Glomerular endothelial cell (primary cell): ENCODE results near the gene FAM111A. TPM values are rescaled to one million over a fixed set of nuclear protein-coding genes. Genes with fewer than 3 reads are reported as not detected.

Experiments used
- DNase-seq: peaks from one replicate; pipeline ENCODE4 v3.0.0-alpha.2; 2011; ENCODE audit warnings: low read depth, low spot score; ENCODE audit errors: extremely low read depth
- total RNA-seq: library from RNA; depleted of rRNA; stranded (reverse); fragments of >200 nt; gene quantifications from 2 replicates; pipeline ENCODE4 v1.2.3, GENCODE V29; 2015

FAM111A gene
- total RNA-seq, 1 donor from 2014 or later = 41.9 TPM

DNA sequence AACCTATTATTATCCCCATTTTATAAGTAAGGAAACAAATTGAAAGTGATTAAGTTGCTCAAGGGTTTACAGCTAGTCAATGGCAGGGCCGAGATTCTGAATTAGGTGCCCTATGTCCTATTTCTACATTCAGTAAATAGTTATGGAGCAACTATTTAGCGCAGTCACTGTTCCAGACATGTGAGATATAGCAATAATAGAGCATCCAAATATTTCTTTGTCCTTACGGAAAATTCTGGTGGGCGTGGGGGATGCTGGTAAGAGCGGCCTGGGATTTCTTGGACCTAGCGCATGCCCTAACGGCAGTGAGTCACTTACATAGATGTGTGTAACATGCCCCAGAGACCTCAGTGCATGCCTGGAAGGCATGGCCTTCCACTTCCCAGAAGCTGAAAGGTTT is 33.7 kb downstream of the FAM111A start:
- no peak for DNase-seq

DNA sequence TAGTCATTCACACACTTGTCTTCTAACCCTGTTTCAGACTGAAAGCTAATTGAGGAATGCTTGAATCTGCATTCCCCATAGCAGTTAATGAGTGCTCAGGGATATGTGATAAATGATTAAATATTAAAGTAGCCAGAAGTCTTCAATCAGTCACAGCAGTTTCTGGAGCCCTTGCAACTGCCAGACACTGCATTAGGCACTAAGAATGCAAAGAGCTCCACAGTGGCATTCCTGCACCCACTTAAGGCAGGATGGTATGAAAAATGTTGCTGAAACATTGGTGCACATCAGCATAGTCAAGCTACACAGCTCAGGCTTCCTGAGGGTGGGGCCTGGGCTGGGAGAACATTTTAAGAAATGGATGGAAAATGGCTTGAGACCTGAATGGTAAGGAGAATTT is 35.7 kb downstream of the FAM111A start:
- no peak for DNase-seq

DNA sequence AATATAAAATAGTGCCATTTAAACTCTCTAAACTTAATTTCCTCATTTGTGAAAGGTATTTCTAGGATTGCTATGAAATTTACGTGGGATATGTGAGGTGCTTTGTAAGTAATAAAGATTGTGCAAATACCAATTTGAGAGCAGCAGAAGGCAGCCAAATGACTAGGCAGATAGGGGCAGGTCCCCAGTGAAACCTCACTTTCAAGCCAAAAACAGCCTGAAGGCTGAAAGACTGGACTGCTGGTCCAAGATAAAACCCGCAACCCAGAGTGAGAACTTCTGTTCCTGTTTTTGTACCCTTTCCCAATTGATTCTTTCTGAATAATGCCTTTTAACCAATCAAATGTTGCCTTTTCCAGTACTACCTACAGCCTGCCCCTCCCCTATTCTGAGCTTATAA is 36.5 kb downstream of the FAM111A start:
- DNase-seq = no peak

DNA sequence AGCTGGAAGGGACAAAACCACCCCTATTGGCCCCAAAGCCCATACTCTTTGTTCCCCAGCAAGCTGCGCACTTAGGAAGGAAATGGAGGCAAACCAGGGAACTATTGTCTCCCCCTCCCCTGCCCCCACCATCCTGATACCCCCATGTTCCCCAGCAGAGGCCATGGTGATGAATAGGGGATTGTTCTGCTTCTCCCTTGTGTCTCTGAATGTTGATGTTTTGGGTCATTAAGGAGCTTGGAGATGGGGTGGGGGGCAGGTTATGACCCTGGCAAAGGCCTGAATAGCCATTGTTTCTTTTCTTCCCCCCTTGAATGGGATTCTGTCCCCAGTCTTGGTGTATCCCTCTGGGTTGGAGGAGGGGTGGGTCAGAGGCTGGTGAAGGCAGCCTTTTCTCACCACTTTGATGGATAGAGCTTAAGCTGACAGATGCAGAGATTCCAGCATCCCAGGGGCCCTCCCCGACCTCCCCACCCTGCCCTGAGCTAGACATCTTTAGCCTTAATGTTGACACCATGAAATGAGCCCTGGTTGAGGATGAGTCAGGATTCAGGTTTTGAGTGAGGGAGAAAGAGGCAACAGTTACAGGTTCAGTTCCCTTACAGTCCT is 37.6 kb downstream of the FAM111A start:
- no peak for DNase-seq

DNA sequence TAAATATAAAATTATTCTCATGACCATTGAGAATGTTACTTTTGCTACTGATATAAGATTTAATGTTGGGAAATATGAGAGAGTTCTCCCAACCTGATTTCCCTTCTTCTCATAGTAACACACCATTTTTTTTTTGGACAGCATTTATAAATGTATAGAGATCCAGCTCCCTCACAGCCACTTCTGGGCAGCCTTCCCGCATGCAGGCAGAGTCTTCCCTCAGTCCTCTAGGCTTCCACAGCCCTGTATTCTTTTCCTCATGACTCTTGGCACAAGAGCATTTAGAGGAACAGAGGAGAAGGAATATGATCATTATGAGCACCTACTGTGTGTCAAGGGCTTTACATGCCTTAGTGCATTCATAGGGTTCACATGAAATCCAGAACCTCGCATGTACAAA is 38.3 kb downstream of the FAM111A start:
- DNase-seq = no peak

DNA sequence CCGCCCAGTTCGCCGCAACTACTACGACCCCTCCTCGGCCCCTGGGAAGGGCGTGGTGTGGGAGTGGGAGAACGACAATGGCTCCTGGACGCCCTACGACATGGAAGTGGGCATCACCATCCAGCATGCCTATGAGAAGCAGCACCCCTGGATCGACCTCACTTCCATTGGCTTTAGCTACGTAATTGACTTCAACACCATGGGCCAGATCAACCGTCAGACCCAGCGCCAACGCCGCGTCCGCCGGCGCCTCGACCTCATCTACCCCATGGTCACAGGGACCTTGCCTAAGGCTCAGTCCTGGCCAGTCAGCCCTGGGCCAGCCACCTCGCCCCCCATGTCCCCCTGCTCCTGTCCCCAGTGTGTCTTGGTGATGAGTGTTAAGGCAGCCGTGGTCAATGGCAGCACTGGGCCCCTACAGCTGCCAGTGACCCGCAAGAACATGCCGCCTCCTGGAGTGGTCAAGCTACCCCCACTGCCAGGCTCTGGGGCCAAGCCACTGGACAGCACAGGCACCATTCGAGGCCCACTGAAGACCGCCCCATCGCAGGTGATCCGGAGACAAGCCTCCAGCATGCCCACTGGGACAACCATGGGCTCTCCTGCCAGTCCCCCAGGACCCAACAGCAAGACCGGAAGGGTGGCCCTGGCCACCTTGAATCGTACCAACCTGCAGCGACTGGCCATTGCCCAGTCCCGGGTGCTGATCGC is 39.2 kb downstream of the FAM111A start:
- DNase-seq = no peak

DNA sequence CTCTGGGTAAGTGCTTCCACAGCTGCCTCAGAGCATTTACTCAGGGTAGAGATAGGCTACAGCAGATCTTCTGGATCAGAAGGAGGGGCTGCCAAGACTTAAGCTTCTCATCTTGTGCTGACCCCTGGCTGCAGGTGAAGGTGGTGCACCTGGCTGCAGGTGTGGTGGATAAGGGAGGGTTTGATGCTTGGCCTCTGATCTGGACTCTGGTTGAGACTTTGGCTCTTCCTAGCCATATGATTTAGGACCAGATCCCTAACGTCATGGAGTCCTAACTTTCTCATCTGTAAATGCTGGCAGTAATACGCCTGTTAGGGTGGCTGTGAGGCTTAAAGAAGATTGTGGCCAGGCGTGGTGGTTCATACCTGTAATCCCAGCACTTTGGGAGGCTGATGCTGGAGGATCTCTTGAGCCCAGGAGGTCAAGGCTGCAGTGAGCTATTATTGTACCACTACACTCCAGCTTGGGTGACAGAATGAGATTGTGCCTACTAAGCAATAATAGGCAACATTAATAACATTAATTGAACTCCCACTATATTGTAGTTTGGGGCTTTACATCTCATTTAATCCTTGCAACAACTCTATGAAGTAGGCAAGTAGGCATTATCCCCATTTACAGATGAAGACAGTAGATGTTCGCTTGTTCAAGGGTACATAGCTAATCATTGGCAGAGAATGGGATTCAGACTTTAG is 39.9 kb downstream of the FAM111A start:
- no peak for DNase-seq

DNA sequence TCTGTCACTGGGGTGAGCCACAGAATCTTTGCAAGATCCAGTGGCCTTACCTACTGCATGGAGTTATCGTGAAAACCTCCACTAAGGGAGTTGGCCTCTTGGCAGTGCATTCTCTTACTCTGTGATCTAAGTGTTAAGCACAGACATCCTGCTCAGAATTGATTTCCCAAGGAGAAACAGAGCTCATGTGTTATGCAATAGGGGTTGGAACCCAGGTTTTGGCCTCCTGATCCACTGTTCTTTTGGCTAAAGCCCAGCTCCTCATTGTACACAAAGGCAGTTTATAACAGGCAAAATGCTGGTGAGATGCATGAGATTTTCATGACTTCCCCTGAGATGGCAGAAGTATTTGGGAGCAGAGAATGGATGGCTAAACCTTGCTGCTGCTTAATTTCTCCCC is 41.1 kb downstream of the FAM111A start:
- no peak for DNase-seq

DNA sequence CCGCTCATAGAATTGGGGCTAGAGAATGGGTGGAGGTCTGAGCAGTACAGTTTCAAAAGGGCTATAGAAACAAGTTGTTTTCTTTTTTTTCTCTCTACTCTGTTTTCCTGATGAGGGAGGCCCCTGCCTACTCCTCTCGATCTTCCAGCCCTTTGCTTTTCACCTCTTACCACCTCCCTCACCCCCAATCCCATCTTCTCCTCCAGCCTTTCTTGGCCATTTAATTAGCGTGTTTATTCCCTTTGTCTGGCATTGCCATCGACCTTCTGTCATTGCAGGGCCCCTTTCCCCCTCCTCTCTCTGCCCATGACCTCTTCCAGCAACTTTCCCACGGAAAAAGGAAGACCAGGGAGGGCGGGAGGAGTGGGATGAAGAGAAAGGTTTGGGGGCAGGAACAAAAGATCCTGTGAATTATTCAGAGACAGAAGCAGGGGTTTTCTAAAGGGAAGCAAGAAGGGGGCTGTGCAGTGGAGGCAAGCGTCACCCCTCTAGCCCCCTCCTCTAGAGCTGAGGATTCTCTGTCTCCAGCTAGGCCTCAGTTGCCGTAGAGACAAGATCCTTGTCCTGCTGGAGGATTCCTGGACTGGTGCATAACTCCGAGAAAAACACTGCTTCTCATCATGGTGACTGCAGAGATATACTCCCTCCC is 42.2 kb downstream of the FAM111A start:
- no peak for DNase-seq

DNA sequence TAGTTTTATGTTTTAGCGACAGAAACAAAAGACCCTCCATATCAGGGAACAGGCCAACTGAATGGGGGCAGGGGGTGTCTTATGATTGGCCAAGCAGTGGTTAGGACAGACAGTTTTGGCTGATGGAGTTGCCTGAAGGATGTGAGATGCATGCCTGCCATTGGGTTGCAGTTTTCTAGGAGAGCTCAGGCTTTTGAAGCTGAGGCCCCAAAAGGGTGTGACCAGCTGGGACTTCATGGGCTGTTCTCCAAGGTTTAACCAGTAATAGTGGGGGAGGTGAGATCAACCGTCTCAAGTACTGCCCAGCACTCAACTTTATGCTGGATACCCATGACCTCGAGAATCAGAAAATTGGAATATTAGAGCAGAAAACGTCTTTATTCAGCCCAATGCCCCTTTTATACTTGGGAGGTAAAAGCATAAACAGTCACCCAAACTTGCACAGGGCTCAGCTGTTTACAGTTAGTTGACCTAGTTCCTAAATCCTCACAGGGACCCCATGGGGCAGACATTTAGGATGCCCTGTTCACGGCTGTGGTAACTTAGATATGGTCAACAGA is 42.8 kb downstream of the FAM111A start:
- no peak for DNase-seq

DNA sequence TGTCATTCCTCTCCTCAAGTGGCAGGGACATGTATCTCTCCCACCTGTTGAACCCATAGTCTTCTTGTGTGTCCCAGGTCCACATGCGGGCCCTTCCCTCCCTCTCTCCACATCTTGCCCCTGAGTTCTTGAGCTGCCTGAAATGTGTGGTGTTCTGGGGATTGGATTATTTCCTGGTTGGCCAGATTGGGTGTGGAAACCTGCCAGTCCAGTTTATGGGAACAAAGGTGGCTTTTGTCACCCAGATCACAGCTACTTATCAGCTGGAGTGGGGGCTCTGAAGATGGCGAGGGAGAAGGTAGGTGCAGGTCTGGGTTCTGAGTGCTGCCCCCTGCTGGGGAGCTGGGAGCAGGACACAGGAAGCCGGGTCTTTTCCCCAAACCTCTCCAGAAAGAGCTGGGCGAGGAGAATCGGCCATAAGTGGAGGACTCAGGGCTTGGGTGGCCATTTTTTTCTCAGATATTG is 43.5 kb downstream of the FAM111A start:
- DNase-seq = no peak

DNA sequence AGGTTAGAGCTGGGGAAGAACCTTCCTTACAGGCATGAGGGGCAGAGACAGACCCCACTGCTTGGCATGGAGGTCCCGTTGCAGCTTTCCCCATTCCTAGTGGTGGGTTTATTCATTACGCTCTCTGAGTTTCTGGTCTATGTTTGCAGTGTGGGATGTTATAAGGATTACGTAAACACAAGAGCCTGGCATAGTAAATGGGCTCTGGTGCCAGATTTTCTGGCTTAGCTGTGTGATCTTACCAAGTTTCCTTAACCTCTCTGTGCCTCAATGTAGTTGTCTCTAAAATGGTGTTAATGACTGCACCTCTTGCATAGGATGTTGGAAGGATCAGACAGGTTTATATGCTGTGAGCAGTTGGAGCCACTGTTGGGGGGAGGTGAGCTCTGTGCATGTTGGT is 44.4 kb downstream of the FAM111A start:
- no peak for DNase-seq

DNA sequence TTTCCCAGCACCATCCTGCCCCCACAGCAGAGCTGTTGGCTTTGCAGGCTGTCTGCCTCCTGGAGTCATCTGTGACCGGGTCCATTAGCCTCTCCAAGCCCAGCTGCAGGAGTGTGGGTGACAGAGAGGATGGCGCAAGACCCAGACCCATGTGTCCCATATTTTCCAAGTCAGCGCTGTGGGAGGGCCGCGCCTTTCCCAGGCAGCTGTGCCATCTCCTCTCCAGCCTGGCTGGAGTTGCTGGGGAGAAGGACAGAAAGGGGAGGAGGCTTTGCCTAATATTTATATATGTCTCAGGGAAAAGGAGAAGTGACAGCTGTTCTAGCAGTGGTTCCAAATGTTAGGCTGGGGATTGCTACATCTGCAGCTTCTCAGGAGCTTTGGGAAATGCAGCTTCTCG is 44.9 kb downstream of the FAM111A start:
- DNase-seq = no peak

DNA sequence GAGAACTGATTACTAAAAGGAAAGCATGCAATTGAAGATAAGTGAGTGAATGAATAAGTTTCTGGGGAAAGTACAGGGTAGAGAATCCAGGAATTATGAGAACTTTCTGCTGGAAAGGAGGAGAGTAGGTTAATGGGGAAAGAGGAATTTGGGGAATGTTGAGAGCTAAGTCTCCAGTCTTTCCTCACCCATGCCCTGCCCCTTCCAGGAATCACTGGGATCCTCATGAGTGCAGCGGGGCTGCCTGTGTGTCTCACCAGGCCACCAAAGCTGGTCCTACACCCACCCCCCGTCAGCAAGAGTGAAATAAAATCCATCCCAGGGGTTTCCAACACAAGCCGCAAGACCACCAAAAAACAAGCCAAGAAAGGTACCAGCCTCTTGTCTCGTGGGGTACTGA is 46.3 kb downstream of the FAM111A start:
- DNase-seq = no peak

DNA sequence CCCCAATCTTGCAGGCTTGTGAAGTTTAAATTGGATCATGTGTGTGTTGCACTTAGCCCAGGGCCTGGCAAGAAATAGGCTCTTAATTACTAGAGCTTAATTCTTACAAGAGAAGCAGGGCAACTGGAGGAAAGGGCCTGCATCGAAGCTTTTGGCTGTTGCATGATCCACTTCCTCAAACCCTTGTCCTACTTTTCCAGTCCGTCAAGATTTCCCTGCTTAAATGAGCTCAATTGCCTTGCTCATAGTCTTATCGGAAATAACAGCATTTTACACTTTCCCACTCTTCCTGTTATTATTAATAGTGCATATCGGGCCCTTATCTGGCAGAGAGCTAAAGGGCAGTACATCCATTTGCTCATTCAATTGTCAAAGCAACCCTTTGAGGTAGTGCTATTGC is 47.3 kb downstream of the FAM111A start:
- no peak for DNase-seq

DNA sequence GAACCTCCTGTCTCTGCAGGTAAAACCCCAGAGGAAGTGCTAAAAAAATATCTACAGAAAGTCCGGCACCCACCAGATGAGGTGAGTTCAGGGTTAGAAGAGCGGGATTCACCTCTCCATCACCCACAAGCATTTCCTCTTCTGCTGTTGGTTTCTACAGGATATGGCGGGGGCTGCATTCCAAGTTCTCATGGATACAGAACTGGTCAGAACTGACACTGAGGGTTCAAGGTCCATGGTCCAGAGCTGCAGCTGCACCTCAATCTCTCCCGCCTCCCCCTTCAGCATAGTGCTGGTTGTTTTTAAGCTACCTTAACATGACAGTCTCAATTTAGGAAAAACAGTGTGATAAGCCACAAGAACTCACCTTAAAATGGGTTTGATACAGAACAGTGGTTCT is 48.4 kb downstream of the FAM111A start:
- no peak for DNase-seq

DNA sequence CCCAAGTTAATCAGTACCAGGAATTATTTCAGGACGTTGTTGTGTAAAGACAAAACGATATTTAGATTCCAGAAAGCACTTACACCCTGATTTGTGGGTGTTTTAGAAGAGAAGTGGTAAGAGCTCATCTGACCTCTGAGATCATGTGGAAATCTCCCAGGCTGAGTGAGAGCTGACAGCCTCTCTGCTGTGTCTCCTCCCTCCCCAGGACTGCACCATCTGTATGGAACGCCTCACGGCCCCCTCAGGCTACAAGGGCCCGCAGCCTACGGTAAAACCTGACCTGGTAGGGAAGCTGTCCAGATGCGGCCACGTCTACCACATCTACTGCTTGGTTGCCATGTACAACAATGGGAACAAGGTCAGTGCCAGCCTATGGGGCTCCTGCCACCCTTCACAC is 49.2 kb downstream of the FAM111A start:
- DNase-seq = no peak

DNA sequence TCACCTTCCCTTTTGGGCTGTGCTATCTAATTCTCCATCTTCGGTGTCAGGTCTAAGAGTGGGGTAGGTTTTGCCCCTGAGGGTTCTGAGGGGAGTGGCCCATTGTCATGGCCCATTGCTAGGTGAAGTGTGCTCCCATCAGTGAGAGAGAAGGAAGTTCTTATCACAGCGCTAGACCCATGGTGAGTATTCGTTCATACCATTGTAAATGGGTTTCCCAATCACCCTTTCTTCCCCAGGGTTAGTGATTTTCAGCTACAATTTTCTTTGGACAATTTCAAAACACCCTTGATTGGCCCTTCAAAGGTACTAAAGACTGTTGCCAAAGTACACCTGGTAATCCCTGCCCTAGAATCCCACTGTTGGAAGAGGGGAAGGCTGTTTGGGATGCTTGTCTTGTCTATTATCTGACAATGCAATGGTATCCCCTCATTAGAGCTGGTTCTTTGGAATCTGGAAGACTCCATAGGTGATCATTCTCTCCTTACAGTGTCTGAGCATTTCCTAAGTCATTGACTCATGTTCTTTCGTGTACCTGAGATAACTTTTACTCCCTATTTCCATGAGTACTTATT is 49.9 kb downstream of the FAM111A start:
- no peak for DNase-seq

DNA sequence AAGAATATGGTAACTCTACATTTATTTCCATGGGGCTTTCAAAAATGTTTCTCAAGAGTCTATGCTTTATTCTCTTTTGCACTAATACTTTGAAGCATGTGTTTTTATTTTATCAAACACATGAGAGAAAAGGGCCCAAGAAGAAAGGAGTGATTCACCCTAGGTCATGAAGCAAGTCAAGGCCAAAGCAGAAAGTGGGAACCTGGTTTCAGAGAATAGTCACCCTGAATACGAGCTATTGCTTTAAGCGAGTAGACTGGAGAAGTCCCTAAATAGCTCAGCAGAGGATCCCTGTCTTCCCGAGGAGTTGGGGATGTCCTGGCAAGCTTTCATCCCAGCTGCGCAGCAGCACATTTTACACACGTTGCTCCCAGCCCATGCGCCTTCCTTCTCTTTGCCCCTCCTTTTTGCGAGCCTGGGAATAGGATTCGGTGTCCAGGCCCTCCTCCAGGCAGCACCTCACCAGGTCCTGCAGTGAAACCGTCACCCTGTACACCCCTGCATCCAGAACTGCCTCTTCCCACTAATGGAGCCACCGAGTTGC is 51.0 kb downstream of the FAM111A start:
- DNase-seq = no peak

DNA sequence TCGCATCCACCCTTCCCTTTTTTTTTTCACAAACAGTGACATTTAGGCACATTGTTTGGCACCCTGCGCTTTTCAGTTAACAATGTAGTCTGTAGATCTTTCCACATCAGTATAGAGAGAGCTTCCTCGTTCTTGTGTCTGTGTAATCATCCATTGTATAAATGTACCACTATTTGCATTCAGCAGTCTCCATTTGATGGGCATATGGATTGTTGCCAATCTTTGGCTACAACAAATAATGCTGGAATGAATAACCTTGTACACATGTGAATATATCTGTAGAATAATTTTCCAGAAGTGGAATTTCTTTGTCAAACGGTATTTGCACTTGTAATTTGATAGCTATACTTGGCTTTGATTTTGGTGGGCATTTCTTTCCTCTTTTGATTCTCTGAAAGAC is 52.9 kb downstream of the FAM111A start:
- no peak for DNase-seq

DNA sequence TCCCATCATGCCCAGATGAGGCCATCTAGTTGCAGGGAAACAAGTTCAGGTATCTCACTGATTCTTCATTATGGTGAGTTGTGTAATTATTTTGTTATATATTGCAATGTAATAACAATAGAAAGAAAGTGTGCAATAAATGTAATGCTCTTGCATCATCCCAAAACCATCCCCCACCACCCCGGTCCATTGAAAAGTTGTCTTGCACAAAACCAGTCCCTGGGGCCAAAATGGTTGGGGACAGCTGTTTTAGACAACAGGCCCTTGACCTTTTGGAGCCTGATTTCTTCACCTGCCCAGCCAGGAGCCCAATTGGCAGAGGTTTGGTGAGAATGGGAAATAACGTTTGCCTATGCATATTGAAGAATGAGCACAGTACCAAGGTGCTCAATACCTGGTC is 54.1 kb downstream of the FAM111A start:
- no peak for DNase-seq
